ENCODE measurements around the gene FJX1.

DNA sequence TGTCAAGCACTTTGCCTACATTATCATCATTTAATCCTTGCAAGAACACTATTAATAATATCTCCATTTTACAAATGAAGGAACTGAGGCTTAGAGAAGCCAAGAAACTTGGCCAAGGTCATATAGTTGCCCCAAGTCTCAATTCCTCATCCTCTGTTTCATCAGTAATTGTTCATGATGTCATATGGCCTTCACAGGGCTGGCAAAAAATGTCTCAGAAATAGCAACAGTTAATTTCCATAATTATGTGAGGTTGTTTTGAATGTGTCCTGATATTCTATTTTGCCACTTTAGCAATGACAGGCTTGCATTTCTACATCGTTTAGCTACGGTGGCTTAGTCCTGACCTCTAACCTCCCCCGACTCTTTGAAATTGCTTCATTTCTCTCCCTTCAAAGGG lies 23.7 kb downstream of the FJX1 start:
- TF ChIP-seq, protein P1, sequence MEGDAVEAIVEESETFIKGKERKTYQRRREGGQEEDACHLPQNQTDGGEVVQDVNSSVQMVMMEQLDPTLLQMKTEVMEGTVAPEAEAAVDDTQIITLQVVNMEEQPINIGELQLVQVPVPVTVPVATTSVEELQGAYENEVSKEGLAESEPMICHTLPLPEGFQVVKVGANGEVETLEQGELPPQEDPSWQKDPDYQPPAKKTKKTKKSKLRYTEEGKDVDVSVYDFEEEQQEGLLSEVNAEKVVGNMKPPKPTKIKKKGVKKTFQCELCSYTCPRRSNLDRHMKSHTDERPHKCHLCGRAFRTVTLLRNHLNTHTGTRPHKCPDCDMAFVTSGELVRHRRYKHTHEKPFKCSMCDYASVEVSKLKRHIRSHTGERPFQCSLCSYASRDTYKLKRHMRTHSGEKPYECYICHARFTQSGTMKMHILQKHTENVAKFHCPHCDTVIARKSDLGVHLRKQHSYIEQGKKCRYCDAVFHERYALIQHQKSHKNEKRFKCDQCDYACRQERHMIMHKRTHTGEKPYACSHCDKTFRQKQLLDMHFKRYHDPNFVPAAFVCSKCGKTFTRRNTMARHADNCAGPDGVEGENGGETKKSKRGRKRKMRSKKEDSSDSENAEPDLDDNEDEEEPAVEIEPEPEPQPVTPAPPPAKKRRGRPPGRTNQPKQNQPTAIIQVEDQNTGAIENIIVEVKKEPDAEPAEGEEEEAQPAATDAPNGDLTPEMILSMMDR (IDR thresholded peaks at IDR 0.05), result no peak
- no peak for TF ChIP-seq ZFX (IDR thresholded peaks at IDR 0.05; ENCODE audit: borderline replicate concordance)
